CD14-positive monocyte (primary cell): Measurements from ENCODE around the gene PMFBP1. TPM values are rescaled to one million over a fixed set of nuclear protein-coding genes. Genes with fewer than 3 reads are reported as not detected.

ENCODE experiments used
- DNase-seq, 3 donors: peaks; one replicate each; pipeline ENCODE4 v3.0.0-alpha.2; 2011 to 2022
- H2AFZ ChIP-seq: 2 replicates; pipeline ENCODE4 v1.6.0; 2012; ENCODE audit warnings: mild to moderate bottlenecking, low read depth, low read length, inconsistent platforms; ENCODE audit not compliant: insufficient read depth, poor library complexity, severe bottlenecking
- H3K27ac ChIP-seq, 2 donors: 1 replicate in 1 of 2; 2 replicates in 1 of 2; pipeline ENCODE4 v1.5.1; 2012 to 2013; ENCODE audit warnings: low read length in 2 of 2, control low read depth in 1 of 2, inconsistent platforms in 1 of 2, low read depth in 1 of 2, mild to moderate bottlenecking in 1 of 2
- H3K27me3 ChIP-seq, 2 donors: one replicate each; pipeline versions ENCODE4 v1.6.0 to v1.6.1; 2011 to 2013; ENCODE audit warnings: low read length in 2 of 2; ENCODE audit not compliant: control insufficient read depth in 2 of 2, insufficient read depth in 2 of 2
- H3K36me3 ChIP-seq, 2 donors: replicated peaks in 1 of 2; 1 replicate in 1 of 2; 2 replicates in 1 of 2; pipeline versions ENCODE4 v1.5.1 to v1.6.1; 2012 to 2013; ENCODE audit warnings: low read length in 2 of 2, control low read depth in 1 of 2, inconsistent platforms in 1 of 2, mild to moderate bottlenecking in 1 of 2; ENCODE audit not compliant: insufficient read depth in 2 of 2, control insufficient read depth in 1 of 2
- H3K4me1 ChIP-seq, 2 donors: 1 replicate in 1 of 2; 2 replicates in 1 of 2; pipeline versions ENCODE4 v1.5.1 to v1.6.1; 2012 to 2013; ENCODE audit warnings: low read length in 2 of 2, control low read depth in 1 of 2, inconsistent platforms in 1 of 2, mild to moderate bottlenecking in 1 of 2, moderate library complexity in 1 of 2; ENCODE audit not compliant: insufficient read depth in 2 of 2, control insufficient read depth in 1 of 2
- H3K4me2 ChIP-seq: replicated peaks from 2 replicates; pipeline ENCODE3; 2012; ENCODE audit warnings: low read length, moderate library complexity, mild to moderate bottlenecking; ENCODE audit not compliant: poor library complexity, severe bottlenecking; ENCODE audit errors: extremely low read depth
- H3K4me3 ChIP-seq, 3 experiments: fragments of 200-600 bp in 1 of 3; sonication (generic) in 1 of 3; replicated peaks in 1 of 3; 1 replicate in 2 of 3; 2 replicates in 1 of 3; pipeline ENCODE4 v1.5.1; 2011 to 2013; ENCODE audit warnings: low read length in 3 of 3, mild to moderate bottlenecking in 3 of 3, control low read depth in 2 of 3, low read depth in 2 of 3, inconsistent platforms in 1 of 3, moderate library complexity in 1 of 3
- H3K79me2 ChIP-seq: 2 replicates; pipeline ENCODE4 v1.6.0; 2012; ENCODE audit warnings: mild to moderate bottlenecking, control low read depth, inconsistent platforms, low read length, moderate library complexity; ENCODE audit not compliant: insufficient read depth
- H3K9ac ChIP-seq: 2 replicates; pipeline ENCODE4 v1.6.0; 2017; ENCODE audit warnings: low read length, mild to moderate bottlenecking; ENCODE audit not compliant: insufficient read depth, poor library complexity, severe bottlenecking
- H3K9me3 ChIP-seq, 2 donors: replicated peaks in 1 of 2; 1 replicate in 1 of 2; 2 replicates in 1 of 2; pipeline versions ENCODE4 v1.5.1 to v1.6.1; 2012 to 2013; ENCODE audit warnings: low read length in 2 of 2, control low read depth in 1 of 2; ENCODE audit not compliant: control insufficient read depth in 1 of 2, insufficient read depth in 1 of 2
- H4K20me1 ChIP-seq: 2 replicates; pipeline ENCODE4 v1.6.0; 2012; ENCODE audit warnings: mild to moderate bottlenecking, low read length, control low read depth, moderate library complexity; ENCODE audit not compliant: insufficient read depth
- H3K27ac Mint-ChIP-seq, 7 donors: one replicate each; pipeline ENCODE4 v1.8.0; 2020; ENCODE audit warnings: mild to moderate bottlenecking in 7 of 7, mixed read lengths in 7 of 7, moderate library complexity in 6 of 7, inconsistent platforms in 2 of 7
- H3K27me3 Mint-ChIP-seq, 3 donors: one replicate each; pipeline ENCODE4 v1.8.0; 2021 to 2022; ENCODE audit warnings: low read depth in 3 of 3, mild to moderate bottlenecking in 3 of 3, mixed read lengths in 3 of 3, moderate library complexity in 3 of 3, inconsistent platforms in 1 of 3
- H3K36me3 Mint-ChIP-seq, 2 donors: one replicate each; pipeline ENCODE4 v1.8.0; 2020; ENCODE audit warnings: mixed read lengths in 2 of 2, inconsistent platforms in 1 of 2, mild to moderate bottlenecking in 1 of 2
- H3K4me1 Mint-ChIP-seq: one replicate; pipeline ENCODE4 v1.8.0; 2020; ENCODE audit warnings: mild to moderate bottlenecking, mixed read lengths
- H3K4me3 Mint-ChIP-seq, 2 donors: one replicate each; pipeline ENCODE4 v1.8.0; 2020; ENCODE audit warnings: mild to moderate bottlenecking in 2 of 2, mixed read lengths in 2 of 2, moderate library complexity in 1 of 2
- H3K9me3 Mint-ChIP-seq, 7 donors: one replicate each; pipeline ENCODE4 v1.8.0; 2020 to 2022; ENCODE audit warnings: mixed read lengths in 7 of 7, mild to moderate bottlenecking in 6 of 7, moderate library complexity in 6 of 7, inconsistent platforms in 2 of 7
- WGBS: methylation state at CpG from one replicate; pipeline ENCODE4 v1.1.5; 2013; ENCODE audit warnings: missing lambda C conversion rate; ENCODE audit not compliant: insufficient coverage; 5-methylcytosine and 5-hydroxymethylcytosine counted together
- intact Hi-C, 2 donors: fragments of 100-400 bp; cut with micrococcal nuclease; formaldehyde crosslinking; loops; one replicate each; pipeline versions ENCODE4 v1.15.0 to v1.15.1; 2023
- polyA plus RNA-seq, 3 donors: library from polyadenylated mRNA; depleted of rRNA in 1 of 3; unstranded in 2 of 3; stranded (reverse) in 1 of 3; fragments of 300-500 nt in 2 of 3; fragments of >200 nt in 1 of 3; fragmentation: Illumina TruSeq in 2 of 3; gene quantifications; 1 replicate in 2 of 3; 2 replicates in 1 of 3; pipeline ENCODE4 v1.2.3, GENCODE V29; 2012 to 2021
- TF ChIP-seq, protein P1 (sequence below): fragments of 200-600 bp; IDR thresholded peaks from one replicate; pipeline ENCODE4 v1.8.0; 2022; ENCODE audit warnings: antibody characterized with exemption, mild to moderate bottlenecking

PMFBP1 gene
- polyA plus RNA-seq, 3 donors = 0.15 to 0.87 (median 0.18) TPM

DNA sequence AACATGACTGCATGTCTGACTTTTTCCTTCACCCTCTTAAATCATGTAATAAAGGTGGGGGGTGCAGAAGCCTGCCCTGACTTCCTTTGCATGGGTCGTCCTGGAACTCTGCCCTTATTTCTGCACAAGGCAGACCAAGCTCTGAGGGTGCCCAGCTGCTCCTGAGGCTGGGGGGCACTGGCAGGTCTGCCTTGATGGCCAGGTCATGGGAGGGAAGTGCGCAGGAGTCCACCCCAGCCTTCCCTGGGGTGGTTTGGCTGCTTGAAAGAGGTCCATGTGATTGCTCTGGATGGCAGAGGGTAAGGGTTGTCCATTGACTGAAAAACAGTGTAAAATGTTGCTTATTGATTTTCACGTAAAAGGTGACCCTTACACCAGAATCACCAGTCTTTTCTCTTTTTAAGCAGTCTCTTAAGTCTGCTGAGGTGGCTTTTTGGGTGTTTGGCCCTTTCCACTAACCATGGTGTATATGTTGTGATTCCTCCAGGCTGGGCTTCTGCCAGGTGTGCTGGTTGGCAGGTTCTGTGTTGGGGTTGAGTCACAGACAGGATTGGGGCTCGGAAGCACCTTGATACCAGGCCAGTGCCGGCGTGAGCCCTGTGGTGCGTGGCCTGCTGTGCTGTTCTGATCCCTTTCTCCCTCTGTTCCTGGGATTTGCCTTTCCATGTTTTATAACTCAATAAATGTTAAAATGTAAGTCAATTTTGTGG is 58.9 kb downstream of the PMFBP1 start:
- H3K27me3 Mint-ChIP-seq = no peaks in the 10 kb centered on the region
- Histone ChIP-seq H3K4me3 (no peak overlapping the region), H3K4me2 (no peak overlapping the region), H3K79me2 (no peaks in the 10 kb centered on the region), H3K4me1 (no peaks in the 10 kb centered on the region), H2AFZ (no peak overlapping the region), H3K9me3 (no peaks in the 10 kb centered on the region), H3K9ac (no peak overlapping the region), H3K27me3 (no peaks in the 10 kb centered on the region), H3K27ac (no peak overlapping the region), H3K36me3 (peaks cover 54 to 58% of the 10 kb centered on the region in 2 donors), H4K20me1 (no peaks in the 10 kb centered on the region)
- H3K4me3 Mint-ChIP-seq = no peak overlapping the region
- TF ChIP-seq, protein P1, sequence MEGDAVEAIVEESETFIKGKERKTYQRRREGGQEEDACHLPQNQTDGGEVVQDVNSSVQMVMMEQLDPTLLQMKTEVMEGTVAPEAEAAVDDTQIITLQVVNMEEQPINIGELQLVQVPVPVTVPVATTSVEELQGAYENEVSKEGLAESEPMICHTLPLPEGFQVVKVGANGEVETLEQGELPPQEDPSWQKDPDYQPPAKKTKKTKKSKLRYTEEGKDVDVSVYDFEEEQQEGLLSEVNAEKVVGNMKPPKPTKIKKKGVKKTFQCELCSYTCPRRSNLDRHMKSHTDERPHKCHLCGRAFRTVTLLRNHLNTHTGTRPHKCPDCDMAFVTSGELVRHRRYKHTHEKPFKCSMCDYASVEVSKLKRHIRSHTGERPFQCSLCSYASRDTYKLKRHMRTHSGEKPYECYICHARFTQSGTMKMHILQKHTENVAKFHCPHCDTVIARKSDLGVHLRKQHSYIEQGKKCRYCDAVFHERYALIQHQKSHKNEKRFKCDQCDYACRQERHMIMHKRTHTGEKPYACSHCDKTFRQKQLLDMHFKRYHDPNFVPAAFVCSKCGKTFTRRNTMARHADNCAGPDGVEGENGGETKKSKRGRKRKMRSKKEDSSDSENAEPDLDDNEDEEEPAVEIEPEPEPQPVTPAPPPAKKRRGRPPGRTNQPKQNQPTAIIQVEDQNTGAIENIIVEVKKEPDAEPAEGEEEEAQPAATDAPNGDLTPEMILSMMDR = no peak
- H3K36me3 Mint-ChIP-seq = peaks cover 63 to 66% of the 10 kb centered on the region in 2 donors
- no peak for DNase-seq
- intact Hi-C loops = no loop called here
- H3K27ac Mint-ChIP-seq = peak overlapping the region in 4 of 7 donors; percentile 21 to 74 (median 40)
- no peaks in the 10 kb centered on the region for H3K4me1 Mint-ChIP-seq
- H3K9me3 Mint-ChIP-seq = peaks cover 0 to 5% (median 1%) of the 10 kb centered on the region in 7 donors
- WGBS = 100% methylated on average over 1 of the region's 7 CpGs

DNA sequence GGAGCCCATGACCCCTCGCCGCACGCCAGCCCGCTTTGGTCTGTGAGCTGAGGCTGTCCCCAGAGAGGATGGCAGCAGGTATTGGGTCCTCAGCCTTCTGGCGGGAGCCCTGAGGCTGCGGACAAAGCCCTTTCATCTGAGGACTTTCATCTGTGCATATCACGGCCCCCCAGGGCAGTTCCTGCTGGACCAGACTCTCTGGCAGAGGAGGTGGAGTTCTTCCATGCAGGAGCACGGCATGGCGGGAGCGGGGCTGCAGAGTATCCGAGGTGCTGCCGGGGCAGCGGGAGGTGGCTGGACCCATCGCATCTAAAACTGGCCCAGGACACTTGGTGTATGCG is 59.5 kb downstream of the PMFBP1 start:
- no peaks in the 10 kb centered on the region for H4K20me1 ChIP-seq
- no peak overlapping the region for H3K4me3 ChIP-seq
- no peaks in the 10 kb centered on the region for H3K27me3 Mint-ChIP-seq
- H3K4me1 ChIP-seq = no peaks in the 10 kb centered on the region
- intact Hi-C loops = no loop called here
- H3K9ac ChIP-seq = no peak overlapping the region
- H3K79me2 ChIP-seq = no peaks in the 10 kb centered on the region
- no peak for DNase-seq
- H3K4me3 Mint-ChIP-seq = no peak overlapping the region
- peaks cover 0 to 5% (median 1%) of the 10 kb centered on the region in 7 donors for H3K9me3 Mint-ChIP-seq
- TF ChIP-seq, protein P1 = no peak
- peak overlapping the region in 2 of 7 donors; percentile 1 to 42 for H3K27ac Mint-ChIP-seq
- WGBS = 98% methylated on average over 15 of the region's 15 CpGs
- H3K27me3 ChIP-seq = no peaks in the 10 kb centered on the region
- no peaks in the 10 kb centered on the region for H3K9me3 ChIP-seq
- H3K4me1 Mint-ChIP-seq = no peaks in the 10 kb centered on the region
- H3K36me3 Mint-ChIP-seq = peaks cover 69 to 72% of the 10 kb centered on the region in 2 donors
- H3K4me2 ChIP-seq = no peak overlapping the region
- no peak overlapping the region for H2AFZ ChIP-seq
- H3K36me3 ChIP-seq = peaks cover 60 to 64% of the 10 kb centered on the region in 2 donors
- H3K27ac ChIP-seq = no peak overlapping the region
